ENCODE results near the gene CANT1.

CANT1 gene

GRCh38 chr17:79009397-79010303, at the start of gene CANT1:
TSS of gene CANT1 (minus strand) at chr17:79009764. CDS start at chr17:78997622, 12,142 bp downstream.
- DNase-seq = peak; percentile 74 to 90
- no peaks in the 10 kb centered on the region for H3K9me3 ChIP-seq
- H3K27me3 ChIP-seq = no peaks in the 10 kb centered on the region
- peaks cover 0 to 49% (median 37%) of the 10 kb centered on the region in 4 donors for H3K4me1 ChIP-seq
- H3K4me3 ChIP-seq = peak within 1 kb of the TSS; percentile 85 to 99
- intact Hi-C loops (cut with DNase I; ENCODE audit: low total_unique reads) = loop anchor here (5.0 kb wide), 1 partner anchor 388 kb away; no protein-coding TSS in a partner anchor
- peak within 1 kb of the TSS; percentile 92 to 96 for H3K27ac ChIP-seq
- H3K36me3 ChIP-seq = peaks cover 0 to 5% (median 0%) of the 10 kb centered on the region in 3 donors
- TF ChIP-seq CTCF (IDR thresholded peaks at IDR 0.05) = no peak

DNA sequence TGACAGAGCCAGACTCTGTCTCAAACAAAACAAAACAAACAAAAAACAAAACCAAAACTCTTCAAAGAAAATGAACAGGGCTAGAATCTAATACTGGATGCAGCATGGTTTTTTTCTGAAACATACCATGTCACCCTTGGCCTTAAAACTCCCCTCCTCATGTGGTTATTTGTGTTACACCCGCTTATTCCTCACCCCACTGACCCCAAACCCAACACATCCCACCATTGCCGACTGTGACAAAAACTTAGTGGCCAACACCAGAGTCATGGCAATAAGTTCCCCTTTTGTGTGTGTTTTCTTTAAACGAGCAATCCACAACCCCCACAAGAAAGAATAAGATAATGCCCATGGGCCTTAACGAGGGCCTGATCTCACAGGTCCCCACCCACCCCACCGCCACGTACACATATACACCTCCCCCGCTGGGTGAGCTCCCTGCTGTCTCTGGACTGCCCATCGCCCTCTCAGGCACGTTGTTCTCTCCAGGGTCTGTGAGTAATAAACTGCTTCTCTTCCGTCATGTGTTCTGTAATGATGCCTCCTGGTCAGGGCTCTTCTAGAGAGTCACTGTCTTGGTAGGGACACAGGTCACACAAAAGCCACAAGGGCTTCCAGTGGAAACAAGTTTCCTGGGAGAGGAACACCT, 48.3 kb upstream of the CANT1 start:
- Histone ChIP-seq H3K36me3 (no peaks in the 10 kb centered on the region), H3K27ac (no peak overlapping the region), H3K4me3 (no peak overlapping the region), H3K27me3 (no peaks in the 10 kb centered on the region), H3K9me3 (no peaks in the 10 kb centered on the region), H3K4me1 (peaks cover 0 to 36% (median 11%) of the 10 kb centered on the region in 4 donors)
- peak in 1 of 2 donors; percentile 52 for DNase-seq
- intact Hi-C loops (cut with DNase I; ENCODE audit: low total_unique reads) = no loop called here
- no peak for TF ChIP-seq CTCF (IDR thresholded peaks at IDR 0.05)

DNA sequence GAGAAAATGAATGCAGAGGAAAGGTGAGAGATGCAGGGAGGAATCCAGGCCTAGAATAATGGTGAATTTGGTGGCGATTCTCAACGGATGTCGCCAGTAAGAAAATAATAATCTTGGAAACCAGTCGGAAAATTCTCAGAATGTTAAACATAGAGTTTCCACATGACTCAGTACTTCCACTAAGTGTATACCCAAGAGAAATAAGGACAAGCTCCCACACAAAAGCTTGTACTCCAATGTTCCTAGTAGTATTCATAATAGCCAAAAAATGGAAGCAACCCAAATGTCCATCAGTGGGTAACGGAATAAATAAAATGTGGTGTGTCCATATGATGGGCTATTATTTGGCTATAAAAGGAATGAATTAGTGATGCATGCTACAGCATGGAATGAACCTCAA, 45.6 kb upstream of the CANT1 start:
- peak overlapping the region; percentile 57 to 72 for H3K27ac ChIP-seq
- no peaks in the 10 kb centered on the region for H3K9me3 ChIP-seq
- H3K27me3 ChIP-seq = no peaks in the 10 kb centered on the region
- intact Hi-C loops (cut with DNase I; ENCODE audit: low total_unique reads) = no loop called here
- H3K4me1 ChIP-seq = peaks cover 0 to 37% (median 11%) of the 10 kb centered on the region in 4 donors
- peaks cover 0 to 12% (median 10%) of the 10 kb centered on the region in 3 donors for H3K36me3 ChIP-seq
- DNase-seq = no peak
- H3K4me3 ChIP-seq = no peak overlapping the region
- no peak for TF ChIP-seq CTCF (IDR thresholded peaks at IDR 0.05)

GRCh38 chr17:79054200-79054960, 44.8 kb upstream of the CANT1 start:
- Histone ChIP-seq H3K36me3 (peaks cover 7 to 20% (median 19%) of the 10 kb centered on the region in 3 donors), H3K4me1 (peaks cover 0 to 37% (median 11%) of the 10 kb centered on the region in 4 donors), H3K27ac (peak overlapping the region; percentile 57 to 72), H3K9me3 (no peaks in the 10 kb centered on the region), H3K27me3 (no peaks in the 10 kb centered on the region), H3K4me3 (no peak overlapping the region)
- intact Hi-C loops (cut with DNase I; ENCODE audit: low total_unique reads) = no loop called here
- DNase-seq = no peak
- no peak for TF ChIP-seq CTCF (IDR thresholded peaks at IDR 0.05)

DNA sequence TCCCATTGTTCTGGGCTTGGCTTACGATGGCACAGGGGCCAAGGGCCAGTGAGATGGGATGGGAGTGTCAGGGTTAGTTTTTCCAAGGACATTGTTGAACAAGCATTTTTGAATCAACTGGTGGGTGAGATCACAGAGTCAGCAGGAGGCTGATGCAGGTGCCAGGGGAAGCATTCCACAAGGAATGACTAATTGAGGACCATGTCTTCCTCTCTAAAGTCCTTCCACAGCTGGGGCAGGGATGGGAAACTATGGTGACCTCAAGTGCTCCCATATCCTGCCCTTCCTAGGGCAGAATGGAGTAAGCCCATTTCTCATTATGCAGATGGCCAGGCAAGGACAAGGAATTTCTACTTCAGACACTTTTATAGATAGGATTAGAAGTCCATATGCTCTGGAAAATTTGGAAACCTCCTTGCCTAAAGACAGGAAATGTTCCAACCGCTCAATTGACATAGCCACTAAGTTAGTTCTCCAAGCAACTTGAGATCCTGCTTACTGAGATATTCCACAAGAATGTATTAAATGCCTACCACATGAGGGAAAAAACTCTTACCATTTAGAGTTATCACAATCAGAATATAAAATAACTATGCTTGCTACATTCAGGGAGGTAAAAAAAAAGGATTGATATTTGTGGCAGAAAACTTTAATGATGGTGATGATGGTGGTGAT, 43.8 kb upstream of the CANT1 start:
- Histone ChIP-seq H3K27ac (peak overlapping the region in 1 of 2 donors; percentile 72), H3K4me1 (peaks cover 0 to 41% (median 11%) of the 10 kb centered on the region in 4 donors), H3K9me3 (no peaks in the 10 kb centered on the region), H3K36me3 (peaks cover 17 to 30% (median 28%) of the 10 kb centered on the region in 3 donors), H3K27me3 (no peaks in the 10 kb centered on the region), H3K4me3 (no peak overlapping the region)
- no peak for TF ChIP-seq CTCF (IDR thresholded peaks at IDR 0.05)
- intact Hi-C loops (cut with DNase I; ENCODE audit: low total_unique reads) = no loop called here
- no peak for DNase-seq
